GM18519 (cell line): ENCODE data around the gene NUP153.

Experiments
- ATAC-seq: cut with Tn5 transposase; IDR thresholded peaks from one replicate; pipeline ENCODE4 v1.9.1; 2021; ENCODE audit warnings: mild to moderate bottlenecking, moderate library complexity; ENCODE audit not compliant: unreplicated experiment, low FRiP score

NUP153 gene

GRCh38 chr6:17577059-17577458, 129.7 kb downstream of the NUP153 start:
- no peak for ATAC-seq

DNA sequence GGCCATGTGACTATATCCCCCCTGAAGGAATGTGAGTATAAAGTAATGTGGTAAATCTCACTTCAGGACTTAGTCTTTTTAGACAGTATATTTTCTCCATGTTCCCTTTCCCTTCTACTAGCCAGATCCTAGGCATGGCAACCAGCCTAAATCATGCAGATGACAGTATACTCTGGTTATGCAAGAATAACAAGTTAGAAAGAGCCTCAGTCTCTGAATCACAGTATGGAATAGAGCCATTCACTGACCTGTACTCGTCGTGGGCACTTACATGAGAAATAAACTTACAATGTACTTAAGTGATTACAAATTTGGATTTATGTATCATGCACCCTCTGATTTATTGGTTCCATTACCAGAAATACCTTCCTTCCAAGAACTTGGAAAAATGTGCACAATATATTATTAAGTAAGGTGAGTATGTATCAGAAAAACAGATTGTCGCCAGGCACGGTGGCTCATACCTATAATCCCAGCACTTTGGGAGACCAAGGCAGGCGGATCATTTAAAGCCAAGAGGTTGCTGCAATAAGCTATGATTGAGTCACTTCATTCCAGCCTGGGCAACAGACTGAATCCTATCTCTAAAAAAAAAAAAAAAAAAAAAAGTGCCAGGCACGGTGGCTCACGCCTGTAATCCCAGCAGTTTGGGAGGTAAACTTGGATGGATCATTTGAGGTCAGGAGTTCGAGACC, 131.7 kb downstream of the NUP153 start:
- no peak for ATAC-seq

- no peak for ATAC-seq
Measured at GRCh38 chr6:17565399-17565798, 141.3 kb downstream of the NUP153 start.
